ENCODE measurements around the gene NEMP1. TPM values are rescaled to one million over a fixed set of nuclear protein-coding genes. Genes with fewer than 3 reads are reported as not detected.
A peak's percentile ranks its signal among the peaks of the same experiment; 100 is the strongest.
"Not testable (repeated sequence)": the region's sequence is repeated elsewhere in the genome, so short reads cannot be mapped to it uniquely, and the experiment has no call there.

Gene NEMP1
- total RNA-seq, 2 experiments from 2014 or later = 56.4 to 56.9 TPM

- H3K4me3 Mint-ChIP-seq = no peak overlapping the region
- ChIA-PET CTCF (interaction anchor here (0.8 to 16.8 kb wide), 6 partner anchors 14 to 87 kb away, joined by 5 to 229 read pairs (median 6); partner anchors contain the start of gene ZBTB39), POLR2A (no interaction called here)
- peaks cover 20% of the 10 kb centered on the region for H3K4me1 Mint-ChIP-seq (ENCODE audit: low read depth)
- no peak overlapping the region for H3K27ac Mint-ChIP-seq
- no peaks in the 10 kb centered on the region for H3K9me3 Mint-ChIP-seq (ENCODE audit: insufficient read depth)
- DNase-seq (no peak), ATAC-seq (no peak)
- H3K36me3 Mint-ChIP-seq (ENCODE audit: low read depth) = no peaks in the 10 kb centered on the region
- H3K27me3 Mint-ChIP-seq (ENCODE audit: low read depth) = peaks cover 2% of the 10 kb centered on the region
Measured at GRCh38 chr12:57025196-57025595, 53.4 kb downstream of the NEMP1 start.

- CTCF ChIA-PET = interaction anchor here (0.9 to 1.8 kb wide), 6 partner anchors 9 to 47 kb away, joined by 3 to 6 read pairs (median 3); no protein-coding TSS in a partner anchor
- H3K27me3 Mint-ChIP-seq (ENCODE audit: low read depth); H3K36me3 Mint-ChIP-seq (ENCODE audit: low read depth); H3K4me3 Mint-ChIP-seq; DNase-seq; POLR2A ChIA-PET; H3K9me3 Mint-ChIP-seq (ENCODE audit: insufficient read depth); ATAC-seq: not testable (repeated sequence)
- Mint-ChIP-seq H3K27ac (peak overlapping the region; percentile 15), H3K4me1 (ENCODE audit: low read depth) (peaks cover 15% of the 10 kb centered on the region)
Measured at GRCh38 chr12:57022324-57022723, 56.3 kb downstream of the NEMP1 start.

GRCh38 chr12:57019983-57020719 is 58.4 kb downstream of the NEMP1 start:
- Mint-ChIP-seq H3K36me3 (ENCODE audit: low read depth) (no peaks in the 10 kb centered on the region), H3K27me3 (ENCODE audit: low read depth) (peaks cover 3% of the 10 kb centered on the region), H3K4me1 (ENCODE audit: low read depth) (peaks cover 6% of the 10 kb centered on the region), H3K9me3 (ENCODE audit: insufficient read depth) (no peaks in the 10 kb centered on the region), H3K4me3 (no peak overlapping the region), H3K27ac (no peak overlapping the region)
- ChIA-PET POLR2A (no interaction called here), CTCF (interaction anchor here (0.9 to 2.7 kb wide), 7 partner anchors 11 to 104 kb away, joined by 3 to 15 read pairs (median 7); no protein-coding TSS in a partner anchor)
- ATAC-seq (no peak), DNase-seq (no peak)

- Mint-ChIP-seq H3K27ac (no peak overlapping the region), H3K4me3 (no peak overlapping the region), H3K9me3 (ENCODE audit: insufficient read depth) (no peaks in the 10 kb centered on the region), H3K4me1 (ENCODE audit: low read depth) (peaks cover 6% of the 10 kb centered on the region), H3K27me3 (ENCODE audit: low read depth) (peaks cover 8% of the 10 kb centered on the region), H3K36me3 (ENCODE audit: low read depth) (no peaks in the 10 kb centered on the region)
- ChIA-PET POLR2A (no interaction called here), CTCF (interaction anchor here (0.7 to 2.7 kb wide), 9 partner anchors 10 to 105 kb away, joined by 3 to 15 read pairs (median 4); no protein-coding TSS in a partner anchor)
- DNase-seq (no peak), ATAC-seq (no peak)
Measured at GRCh38 chr12:57018906-57019305, 59.7 kb downstream of the NEMP1 start.

DNA sequence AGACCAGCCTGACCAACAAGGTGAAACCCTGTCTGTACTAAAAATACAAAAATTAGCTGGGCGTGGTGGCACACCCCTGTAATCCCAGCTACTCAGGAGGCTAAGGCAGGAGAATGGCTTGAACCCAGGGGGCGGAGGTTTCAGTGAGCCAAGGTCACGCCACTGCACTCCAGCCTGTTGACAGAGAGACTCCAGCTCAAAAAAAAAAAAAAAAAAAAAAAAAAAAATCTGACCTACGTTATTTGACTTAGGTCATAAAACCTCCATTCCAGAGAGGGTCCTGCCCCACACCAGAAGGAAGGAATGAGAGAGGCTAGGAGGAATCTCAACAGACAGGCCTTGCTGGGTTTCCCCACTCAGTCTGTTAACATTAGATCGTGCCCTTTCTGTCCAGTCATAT is 60.2 kb downstream of the NEMP1 start:
- H3K27ac Mint-ChIP-seq; H3K4me3 Mint-ChIP-seq; H3K4me1 Mint-ChIP-seq (ENCODE audit: low read depth); H3K9me3 Mint-ChIP-seq (ENCODE audit: insufficient read depth); ATAC-seq; POLR2A ChIA-PET; DNase-seq; H3K36me3 Mint-ChIP-seq (ENCODE audit: low read depth); H3K27me3 Mint-ChIP-seq (ENCODE audit: low read depth): not testable (repeated sequence)
- CTCF ChIA-PET = interaction anchor here (0.7 to 2.7 kb wide), 8 partner anchors 9 to 45 kb away, joined by 3 to 15 read pairs (median 4); no protein-coding TSS in a partner anchor

- Mint-ChIP-seq H3K27ac (no peak within 1 kb of the TSS), H3K36me3 (ENCODE audit: low read depth) (no peaks in the 10 kb centered on the region), H3K4me1 (ENCODE audit: low read depth) (peaks cover 22% of the 10 kb centered on the region), H3K27me3 (ENCODE audit: low read depth) (peaks cover 10% of the 10 kb centered on the region), H3K4me3 (no peak within 1 kb of the TSS), H3K9me3 (ENCODE audit: insufficient read depth) (no peaks in the 10 kb centered on the region)
- CTCF ChIA-PET = interaction anchor here (1.1 to 2.0 kb wide), 7 partner anchors 10 to 111 kb away, joined by 3 to 13 read pairs (median 5); partner anchors contain the start of gene ZBTB39
- ATAC-seq (no peak), DNase-seq (no peak)
- POLR2A ChIA-PET = interaction anchor here (0.6 to 1.1 kb wide), 3 partner anchors 8 to 63 kb away, joined by 3 to 4 read pairs (median 3); no protein-coding TSS in a partner anchor
Measured at GRCh38 chr12:57016348-57016747, 62.2 kb downstream of the NEMP1 start, which contains the start of gene TAC3. TSS of gene TAC3 (minus strand) at chr12:57016529. CDS start at chr12:57015797, 732 bp downstream.

GRCh38 chr12:57012600-57013465 is 65.8 kb downstream of the NEMP1 start:
- ChIA-PET CTCF (interaction anchor here (1.0 to 10.3 kb wide), 5 partner anchors 15 to 99 kb away, joined by 3 to 201 read pairs (median 7); partner anchors contain the start of gene STAT6), POLR2A (interaction anchor here (0.7 kb wide), 1 partner anchor 39 kb away, joined by 3 read pairs; no protein-coding TSS in a partner anchor)
- H3K27me3 Mint-ChIP-seq (ENCODE audit: low read depth) = peaks cover 10% of the 10 kb centered on the region
- H3K36me3 Mint-ChIP-seq (ENCODE audit: low read depth) = no peaks in the 10 kb centered on the region
- DNase-seq (no peak), ATAC-seq (no peak)
- H3K4me3 Mint-ChIP-seq = no peak overlapping the region
- H3K9me3 Mint-ChIP-seq (ENCODE audit: insufficient read depth) = no peaks in the 10 kb centered on the region
- H3K27ac Mint-ChIP-seq = no peak overlapping the region
- peaks cover 40% of the 10 kb centered on the region for H3K4me1 Mint-ChIP-seq (ENCODE audit: low read depth)

DNA sequence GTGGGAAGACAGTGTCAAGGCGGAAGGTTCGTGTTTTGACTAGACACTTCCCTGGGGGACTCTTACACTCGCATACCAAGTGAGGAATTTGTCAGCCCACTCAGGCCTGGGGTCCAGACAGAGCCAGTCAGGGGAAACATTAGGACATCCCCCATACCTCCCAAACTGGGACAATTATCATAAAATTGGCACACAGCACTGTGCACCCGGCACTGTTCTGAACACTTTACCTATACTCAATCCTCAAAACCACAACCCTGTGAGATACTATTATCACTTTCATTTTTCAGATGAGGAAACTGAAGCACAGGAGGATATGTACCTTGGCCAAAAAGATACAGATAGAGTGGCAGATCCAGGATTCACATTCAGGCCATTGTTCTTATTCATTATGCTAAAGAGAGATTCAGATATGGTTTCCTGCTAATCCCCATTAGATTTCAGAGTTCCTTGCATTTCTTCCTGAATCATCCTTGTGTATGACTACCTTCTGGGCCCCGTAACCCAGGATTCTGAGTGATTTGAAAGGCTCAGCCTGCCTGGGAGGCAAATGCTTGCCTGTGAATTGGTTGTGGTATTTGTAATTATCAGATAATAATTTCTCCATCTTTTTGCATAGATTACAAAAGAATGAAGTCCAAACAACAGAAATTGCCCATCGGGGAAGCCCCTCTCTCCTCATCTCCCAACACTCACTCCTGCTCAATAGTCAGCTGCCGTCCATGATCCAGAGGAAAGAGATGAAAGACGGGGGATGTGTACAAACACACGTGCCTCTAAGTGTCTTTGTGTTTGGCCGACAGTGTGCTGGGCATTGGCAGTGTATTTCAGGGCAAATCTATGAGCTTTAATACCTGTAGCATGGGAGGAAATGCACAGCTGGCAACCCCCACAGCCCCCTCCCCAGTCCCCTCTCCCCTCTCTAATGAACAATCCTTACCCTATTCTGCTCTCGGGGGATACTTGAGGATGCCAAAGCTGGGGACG is 66.9 kb downstream of the NEMP1 start:
- peaks cover 10% of the 10 kb centered on the region for H3K27me3 Mint-ChIP-seq (ENCODE audit: low read depth)
- DNase-seq (peak; percentile 42), ATAC-seq (peak; percentile 79)
- ChIA-PET POLR2A (interaction anchor here (1.2 to 1.3 kb wide), 3 partner anchors 25 to 100 kb away, joined by 3 to 5 read pairs (median 3); no protein-coding TSS in a partner anchor), CTCF (interaction anchor here (1.0 to 10.3 kb wide), 16 partner anchors 10 to 170 kb away, joined by 3 to 201 read pairs (median 4); partner anchors contain the start of genes MYO1A and STAT6)
- H3K36me3 Mint-ChIP-seq (ENCODE audit: low read depth) = no peaks in the 10 kb centered on the region
- H3K4me1 Mint-ChIP-seq (ENCODE audit: low read depth) = peaks cover 51% of the 10 kb centered on the region
- no peaks in the 10 kb centered on the region for H3K9me3 Mint-ChIP-seq (ENCODE audit: insufficient read depth)
- peak overlapping the region; percentile 1 for H3K4me3 Mint-ChIP-seq
- H3K27ac Mint-ChIP-seq = peak overlapping the region; percentile 79

DNA sequence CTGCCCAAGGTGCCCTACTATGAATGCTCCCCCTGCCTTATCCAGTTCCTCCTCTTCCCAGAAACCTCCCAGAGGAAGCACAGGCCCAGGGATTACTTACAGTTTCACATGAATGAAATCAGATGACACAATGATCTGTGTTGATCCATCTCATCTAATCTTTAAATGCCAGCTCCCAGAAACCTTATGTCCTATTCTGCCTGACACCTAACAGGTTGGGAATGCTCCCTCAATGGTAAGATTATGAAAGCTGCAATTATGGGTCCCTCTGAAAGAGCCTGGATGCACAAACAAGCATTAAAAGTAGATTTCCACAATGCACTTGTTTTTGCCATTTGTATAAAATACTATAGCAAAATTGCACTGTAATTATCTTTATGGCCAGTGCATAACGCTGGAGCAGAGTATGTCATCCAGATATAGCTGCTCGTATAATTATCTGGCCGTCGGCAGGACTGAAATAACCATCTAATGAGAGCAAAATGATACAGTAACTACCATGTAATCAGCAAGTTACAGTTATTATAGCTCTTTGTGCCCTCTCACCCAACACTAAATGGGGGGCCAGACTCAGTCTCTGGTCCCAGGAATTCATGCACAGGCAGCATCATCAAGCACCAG is 67.9 kb downstream of the NEMP1 start:
- H3K4me3 Mint-ChIP-seq = no peak overlapping the region
- H3K9me3 Mint-ChIP-seq (ENCODE audit: insufficient read depth) = no peaks in the 10 kb centered on the region
- DNase-seq = no peak
- CTCF ChIA-PET = interaction anchor here (0.7 to 10.3 kb wide), 15 partner anchors 9 to 256 kb away, joined by 3 to 201 read pairs (median 4); partner anchors contain the start of genes MYO1A and STAT6
- POLR2A ChIA-PET = interaction anchor here (0.6 to 1.3 kb wide), 4 partner anchors 26 to 101 kb away, joined by 3 to 5 read pairs (median 3); no protein-coding TSS in a partner anchor
- no peaks in the 10 kb centered on the region for H3K36me3 Mint-ChIP-seq (ENCODE audit: low read depth)
- peaks cover 54% of the 10 kb centered on the region for H3K4me1 Mint-ChIP-seq (ENCODE audit: low read depth)
- no peak for ATAC-seq
- peaks cover 10% of the 10 kb centered on the region for H3K27me3 Mint-ChIP-seq (ENCODE audit: low read depth)
- H3K27ac Mint-ChIP-seq = peak overlapping the region; percentile 79

All from activated CD8-positive, alpha-beta T cell treated with anti-CD3 and anti-CD28 coated beads, Interleukin-2, amount 10 ng/mL, durations not matched to agents 7 days and 5 days (primary cell).